ENCODE measurements around the gene ACTN4.
A peak's percentile ranks its signal among the peaks of the same experiment; 100 is the strongest.

DNA sequence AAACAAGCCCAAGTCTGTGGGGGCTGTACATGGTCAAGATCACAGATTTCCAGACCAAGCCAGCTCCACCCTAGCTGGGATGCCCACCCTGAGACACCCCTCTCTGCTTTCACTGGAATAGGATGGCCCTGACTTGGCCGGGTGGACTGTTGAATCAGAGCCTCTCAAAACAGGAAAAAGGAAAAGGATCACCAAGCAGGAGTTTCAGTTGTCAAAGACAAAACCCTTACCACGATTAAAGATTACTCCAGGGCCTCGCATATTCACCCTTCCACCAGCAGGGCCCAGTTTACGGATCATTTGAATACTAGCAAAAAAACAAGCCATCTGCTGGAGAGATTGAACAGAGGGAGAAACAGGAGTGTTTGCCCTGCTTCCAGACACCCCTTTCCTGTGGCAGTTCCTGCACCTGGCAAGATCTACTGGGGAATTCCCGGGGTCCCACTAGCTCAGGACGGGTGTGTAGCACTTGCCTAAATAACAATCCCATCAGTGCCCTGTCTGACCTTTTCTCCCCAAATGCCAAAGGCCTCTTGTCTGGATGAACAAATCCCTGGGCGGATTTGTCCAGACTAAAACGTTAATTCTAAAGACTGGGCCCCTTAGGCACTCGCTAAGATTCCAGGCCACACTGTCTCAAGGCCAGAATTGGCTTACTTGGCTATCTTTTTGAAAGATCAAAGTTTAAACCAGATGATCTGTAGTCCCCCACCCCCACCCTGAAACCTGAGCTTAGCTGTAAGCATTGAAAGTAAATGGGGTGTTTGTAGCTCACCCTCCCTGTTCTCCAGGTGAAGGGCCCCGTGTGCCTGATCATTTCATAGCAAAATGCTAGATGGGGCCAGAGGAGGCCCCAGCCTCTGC, 38.4 kb downstream of the ACTN4 start:
- TF ChIP-seq, protein P1, sequence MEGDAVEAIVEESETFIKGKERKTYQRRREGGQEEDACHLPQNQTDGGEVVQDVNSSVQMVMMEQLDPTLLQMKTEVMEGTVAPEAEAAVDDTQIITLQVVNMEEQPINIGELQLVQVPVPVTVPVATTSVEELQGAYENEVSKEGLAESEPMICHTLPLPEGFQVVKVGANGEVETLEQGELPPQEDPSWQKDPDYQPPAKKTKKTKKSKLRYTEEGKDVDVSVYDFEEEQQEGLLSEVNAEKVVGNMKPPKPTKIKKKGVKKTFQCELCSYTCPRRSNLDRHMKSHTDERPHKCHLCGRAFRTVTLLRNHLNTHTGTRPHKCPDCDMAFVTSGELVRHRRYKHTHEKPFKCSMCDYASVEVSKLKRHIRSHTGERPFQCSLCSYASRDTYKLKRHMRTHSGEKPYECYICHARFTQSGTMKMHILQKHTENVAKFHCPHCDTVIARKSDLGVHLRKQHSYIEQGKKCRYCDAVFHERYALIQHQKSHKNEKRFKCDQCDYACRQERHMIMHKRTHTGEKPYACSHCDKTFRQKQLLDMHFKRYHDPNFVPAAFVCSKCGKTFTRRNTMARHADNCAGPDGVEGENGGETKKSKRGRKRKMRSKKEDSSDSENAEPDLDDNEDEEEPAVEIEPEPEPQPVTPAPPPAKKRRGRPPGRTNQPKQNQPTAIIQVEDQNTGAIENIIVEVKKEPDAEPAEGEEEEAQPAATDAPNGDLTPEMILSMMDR (IDR thresholded peaks at IDR 0.05): peak; percentile 33
- no peak for TF ChIP-seq EZH2 (IDR thresholded peaks at IDR 0.05; ENCODE audit: borderline replicate concordance, insufficient read depth, low read depth, low read length, poor library complexity, severe bottlenecking)

Data from B cell (primary cell).